Measurements from ENCODE around the gene USP34. TPM values are rescaled to one million over a fixed set of nuclear protein-coding genes. Genes with fewer than 3 reads are reported as not detected.

The USP34 gene
- polyA plus RNA-seq, 4 donors, result 35.0 to 90.2 (median 44.3) TPM

- WGBS, 3 donors, result 81 to 85% (median 81%) methylated on average over 12 of the region's 12 CpGs
- DNase-seq (no peak), FAIRE-seq (no peak)
- Histone ChIP-seq H3K4me3 (ENCODE audit: low read depth in 1 of 3, low read length in 3 of 3) (no peak overlapping the region), H3K9me3 (ENCODE audit: control insufficient read depth in 2 of 2, insufficient read depth in 1 of 2, low read depth in 1 of 2, low read length in 1 of 2) (no peaks in the 10 kb centered on the region), H3K4me1 (ENCODE audit: control insufficient read depth in 3 of 3, insufficient read depth in 2 of 3, low read depth in 1 of 3, low read length in 2 of 3) (no peaks in the 10 kb centered on the region), H3K27me3 (ENCODE audit: control insufficient read depth in 3 of 3, insufficient read depth in 3 of 3, low read length in 3 of 3) (no peaks in the 10 kb centered on the region), H3K36me3 (ENCODE audit: control insufficient read depth in 3 of 3, insufficient read depth in 2 of 3, low read depth in 1 of 3, low read length in 3 of 3) (peaks cover 12 to 28% (median 12%) of the 10 kb centered on the region in 3 donors), H3K27ac (ENCODE audit: low read depth in 1 of 3, low read length in 2 of 3) (no peak overlapping the region)
These were observed 103.7 kb downstream of the USP34 start for GRCh38 chr2:61367177-61367576.

- Histone ChIP-seq H3K36me3 (ENCODE audit: control insufficient read depth in 3 of 3, insufficient read depth in 2 of 3, low read depth in 1 of 3, low read length in 3 of 3) (peaks cover 10 to 31% (median 11%) of the 10 kb centered on the region in 3 donors), H3K27me3 (ENCODE audit: control insufficient read depth in 3 of 3, insufficient read depth in 3 of 3, low read length in 3 of 3) (no peaks in the 10 kb centered on the region), H3K27ac (ENCODE audit: low read depth in 1 of 3, low read length in 2 of 3) (no peak overlapping the region), H3K4me3 (ENCODE audit: low read depth in 1 of 3, low read length in 3 of 3) (no peak overlapping the region), H3K9me3 (ENCODE audit: control insufficient read depth in 2 of 2, insufficient read depth in 1 of 2, low read depth in 1 of 2, low read length in 1 of 2) (no peaks in the 10 kb centered on the region), H3K4me1 (ENCODE audit: control insufficient read depth in 3 of 3, insufficient read depth in 2 of 3, low read depth in 1 of 3, low read length in 2 of 3) (no peaks in the 10 kb centered on the region)
- DNase-seq, result no peak
- FAIRE-seq, result no peak
- WGBS, 3 donors, result 93 to 97% (median 95%) methylated on average over 2 of the region's 2 CpGs
These were observed 107.3 kb downstream of the USP34 start for GRCh38 chr2:61363580-61363979.

GRCh38 chr2:61362873-61363272 is 108.0 kb downstream of the USP34 start:
- Histone ChIP-seq H3K27me3 (ENCODE audit: control insufficient read depth in 3 of 3, insufficient read depth in 3 of 3, low read length in 3 of 3) (no peaks in the 10 kb centered on the region), H3K9me3 (ENCODE audit: control insufficient read depth in 2 of 2, insufficient read depth in 1 of 2, low read depth in 1 of 2, low read length in 1 of 2) (no peaks in the 10 kb centered on the region), H3K4me3 (ENCODE audit: low read depth in 1 of 3, low read length in 3 of 3) (no peak overlapping the region), H3K36me3 (ENCODE audit: control insufficient read depth in 3 of 3, insufficient read depth in 2 of 3, low read depth in 1 of 3, low read length in 3 of 3) (peaks cover 10 to 27% (median 11%) of the 10 kb centered on the region in 3 donors), H3K27ac (ENCODE audit: low read depth in 1 of 3, low read length in 2 of 3) (no peak overlapping the region), H3K4me1 (ENCODE audit: control insufficient read depth in 3 of 3, insufficient read depth in 2 of 3, low read depth in 1 of 3, low read length in 2 of 3) (no peaks in the 10 kb centered on the region)
- 89 to 97% (median 92%) methylated on average over 1 of the region's 1 CpG for WGBS, 3 donors
- no peak for FAIRE-seq
- no peak for DNase-seq

- FAIRE-seq, result no peak
- 74 to 96% (median 95%) methylated on average over 1 of the region's 1 CpG for WGBS, 3 donors
- no peak overlapping the region for H3K27ac ChIP-seq (ENCODE audit: low read depth in 1 of 3, low read length in 2 of 3)
- peaks cover 1 to 26% (median 3%) of the 10 kb centered on the region in 3 donors for H3K36me3 ChIP-seq (ENCODE audit: control insufficient read depth in 3 of 3, insufficient read depth in 2 of 3, low read depth in 1 of 3, low read length in 3 of 3)
- no peaks in the 10 kb centered on the region for H3K9me3 ChIP-seq (ENCODE audit: control insufficient read depth in 2 of 2, insufficient read depth in 1 of 2, low read depth in 1 of 2, low read length in 1 of 2)
- DNase-seq, result no peak
- no peaks in the 10 kb centered on the region for H3K4me1 ChIP-seq (ENCODE audit: control insufficient read depth in 3 of 3, insufficient read depth in 2 of 3, low read depth in 1 of 3, low read length in 2 of 3)
- H3K27me3 ChIP-seq (ENCODE audit: control insufficient read depth in 3 of 3, insufficient read depth in 3 of 3, low read length in 3 of 3), result no peaks in the 10 kb centered on the region
- no peak overlapping the region for H3K4me3 ChIP-seq (ENCODE audit: low read depth in 1 of 3, low read length in 3 of 3)
These were observed 109.8 kb downstream of the USP34 start for GRCh38 chr2:61361068-61361467.

- Histone ChIP-seq H3K27ac (ENCODE audit: low read depth in 1 of 3, low read length in 2 of 3) (no peak overlapping the region), H3K36me3 (ENCODE audit: control insufficient read depth in 3 of 3, insufficient read depth in 2 of 3, low read depth in 1 of 3, low read length in 3 of 3) (peaks cover under 1 to 23% (median 9%) of the 10 kb centered on the region in 3 donors), H3K9me3 (ENCODE audit: control insufficient read depth in 2 of 2, insufficient read depth in 1 of 2, low read depth in 1 of 2, low read length in 1 of 2) (peaks cover 2 to 9% of the 10 kb centered on the region in 2 donors), H3K4me3 (ENCODE audit: low read depth in 1 of 3, low read length in 3 of 3) (no peak overlapping the region), H3K27me3 (ENCODE audit: control insufficient read depth in 3 of 3, insufficient read depth in 3 of 3, low read length in 3 of 3) (no peaks in the 10 kb centered on the region), H3K4me1 (ENCODE audit: control insufficient read depth in 3 of 3, insufficient read depth in 2 of 3, low read depth in 1 of 3, low read length in 2 of 3) (no peaks in the 10 kb centered on the region)
- FAIRE-seq, result no peak
- no peak for DNase-seq
These were observed 111.8 kb downstream of the USP34 start for GRCh38 chr2:61359058-61359457.

- H3K27ac ChIP-seq (ENCODE audit: low read depth in 1 of 3, low read length in 2 of 3), result no peak overlapping the region
- no peaks in the 10 kb centered on the region for H3K4me1 ChIP-seq (ENCODE audit: control insufficient read depth in 3 of 3, insufficient read depth in 2 of 3, low read depth in 1 of 3, low read length in 2 of 3)
- peaks cover 2 to 29% (median 6%) of the 10 kb centered on the region in 3 donors for H3K36me3 ChIP-seq (ENCODE audit: control insufficient read depth in 3 of 3, insufficient read depth in 2 of 3, low read depth in 1 of 3, low read length in 3 of 3)
- H3K4me3 ChIP-seq (ENCODE audit: low read depth in 1 of 3, low read length in 3 of 3), result no peak overlapping the region
- no peak for FAIRE-seq
- WGBS, 3 donors, result 89 to 93% (median 91%) methylated on average over 6 of the region's 6 CpGs
- H3K9me3 ChIP-seq (ENCODE audit: control insufficient read depth in 2 of 2, insufficient read depth in 1 of 2, low read depth in 1 of 2, low read length in 1 of 2), result peaks cover 2 to 21% of the 10 kb centered on the region in 2 donors
- no peaks in the 10 kb centered on the region for H3K27me3 ChIP-seq (ENCODE audit: control insufficient read depth in 3 of 3, insufficient read depth in 3 of 3, low read length in 3 of 3)
- DNase-seq, result no peak
These were observed 113.2 kb downstream of the USP34 start for GRCh38 chr2:61357681-61358080.

- Histone ChIP-seq H3K9me3 (ENCODE audit: control insufficient read depth in 2 of 2, insufficient read depth in 1 of 2, low read depth in 1 of 2, low read length in 1 of 2) (peaks cover 2 to 21% of the 10 kb centered on the region in 2 donors), H3K36me3 (ENCODE audit: control insufficient read depth in 3 of 3, insufficient read depth in 2 of 3, low read depth in 1 of 3, low read length in 3 of 3) (peaks cover 2 to 29% (median 6%) of the 10 kb centered on the region in 3 donors), H3K27me3 (ENCODE audit: control insufficient read depth in 3 of 3, insufficient read depth in 3 of 3, low read length in 3 of 3) (no peaks in the 10 kb centered on the region), H3K4me3 (ENCODE audit: low read depth in 1 of 3, low read length in 3 of 3) (no peak overlapping the region), H3K27ac (ENCODE audit: low read depth in 1 of 3, low read length in 2 of 3) (no peak overlapping the region), H3K4me1 (ENCODE audit: control insufficient read depth in 3 of 3, insufficient read depth in 2 of 3, low read depth in 1 of 3, low read length in 2 of 3) (no peaks in the 10 kb centered on the region)
- no peak for DNase-seq
- peak; percentile 64 for FAIRE-seq
- 83 to 95% (median 83%) methylated on average over 1 of the region's 1 CpG for WGBS, 3 donors
These were observed 113.9 kb downstream of the USP34 start for GRCh38 chr2:61356958-61357350.

GRCh38 chr2:61356261-61356957 is 114.5 kb downstream of the USP34 start:
- WGBS, 3 donors, result 75 to 86% (median 75%) methylated on average over 4 of the region's 4 CpGs
- no peak for FAIRE-seq
- Histone ChIP-seq H3K27ac (ENCODE audit: low read depth in 1 of 3, low read length in 2 of 3) (peak overlapping the region in 1 of 3 donors; percentile 58), H3K4me3 (ENCODE audit: low read depth in 1 of 3, low read length in 3 of 3) (no peak overlapping the region), H3K9me3 (ENCODE audit: control insufficient read depth in 2 of 2, insufficient read depth in 1 of 2, low read depth in 1 of 2, low read length in 1 of 2) (peaks cover 2 to 21% of the 10 kb centered on the region in 2 donors), H3K36me3 (ENCODE audit: control insufficient read depth in 3 of 3, insufficient read depth in 2 of 3, low read depth in 1 of 3, low read length in 3 of 3) (peaks cover 2 to 29% (median 6%) of the 10 kb centered on the region in 3 donors), H3K27me3 (ENCODE audit: control insufficient read depth in 3 of 3, insufficient read depth in 3 of 3, low read length in 3 of 3) (no peaks in the 10 kb centered on the region), H3K4me1 (ENCODE audit: control insufficient read depth in 3 of 3, insufficient read depth in 2 of 3, low read depth in 1 of 3, low read length in 2 of 3) (no peaks in the 10 kb centered on the region)
- no peak for DNase-seq

Measured in small intestine (tissue), 7 donors.